Aorta (tissue), 5 donors: ENCODE results near the gene ME3. TPM values are rescaled to one million over a fixed set of nuclear protein-coding genes. Genes with fewer than 3 reads are reported as not detected.
A peak's percentile ranks its signal among the peaks of the same experiment; 100 is the strongest.
"Not testable (repeated sequence)": the region's sequence is repeated elsewhere in the genome, so short reads cannot be mapped to it uniquely, and the experiment has no call there.

Experiments
- ATAC-seq: fragments of 200-7000 bp; cut with Tn5 transposase; one replicate; pipeline ENCODE4 v1.9.1; 2022; ENCODE audit warnings: moderate library complexity; ENCODE audit not compliant: low FRiP score
- DNase-seq, 2 donors: peaks; one replicate each; pipeline ENCODE4 v3.0.0-alpha.2; 2020
- H3K27ac ChIP-seq, 2 donors: one replicate each; pipeline ENCODE4 v1.5.1; 2013; ENCODE audit warnings: low read length in 2 of 2, mild to moderate bottlenecking in 2 of 2, moderate library complexity in 2 of 2, control low read depth in 1 of 2, inconsistent platforms in 1 of 2, low read depth in 1 of 2
- H3K27me3 ChIP-seq, 2 donors: one replicate each; pipeline ENCODE4 v1.6.1; 2013; ENCODE audit warnings: control low read depth in 1 of 2, low read length in 1 of 2, mild to moderate bottlenecking in 1 of 2, moderate library complexity in 1 of 2; ENCODE audit not compliant: insufficient read depth in 2 of 2, control insufficient read depth in 1 of 2
- H3K36me3 ChIP-seq, 2 donors: one replicate each; pipeline ENCODE4 v1.6.1; 2013; ENCODE audit warnings: control low read depth in 1 of 2, low read length in 1 of 2, mild to moderate bottlenecking in 1 of 2; ENCODE audit not compliant: insufficient read depth in 2 of 2, control insufficient read depth in 1 of 2
- H3K4me1 ChIP-seq, 2 donors: one replicate each; pipeline ENCODE4 v1.6.1; 2013; ENCODE audit warnings: low read length in 2 of 2, control low read depth in 1 of 2, mild to moderate bottlenecking in 1 of 2, moderate library complexity in 1 of 2; ENCODE audit not compliant: insufficient read depth in 2 of 2, control insufficient read depth in 1 of 2
- H3K4me3 ChIP-seq, 2 donors: one replicate each; pipeline ENCODE4 v1.5.1; 2013; ENCODE audit warnings: low read length in 2 of 2, control low read depth in 1 of 2, mild to moderate bottlenecking in 1 of 2
- H3K9me3 ChIP-seq: one replicate; pipeline ENCODE4 v1.6.1; 2013; ENCODE audit warnings: mild to moderate bottlenecking, low read length; ENCODE audit not compliant: control insufficient read depth
- WGBS, 2 donors: extraction: QIAGEN DNeasy Blood & Tissue Kit; methylation state at CpG; one replicate each; pipeline ENCODE4 v1.1.7; 2013; 5-methylcytosine and 5-hydroxymethylcytosine counted together
- intact Hi-C, 2 donors: fragments of 100-400 bp; cut with DNase I; formaldehyde crosslinking; loops; one replicate each; pipeline versions ENCODE4 v1.14.2 to v1.15.0; 2022
- polyA plus RNA-seq, 2 donors: library from polyadenylated mRNA; stranded (reverse); fragments of 200-250 nt; gene quantifications; one replicate each; pipeline ENCODE4 v1.2.3, GENCODE V29; 2013
- total RNA-seq, 2 donors: library from RNA; stranded (reverse); fragmentation: NEBNext Ultra II Directional; extraction: Animal tissue kit (Norgen Biotek cat#: 25700); gene quantifications; one replicate each; pipeline ENCODE4 v1.2.1, GENCODE V29; 2021
- donor health status: healthy with polysubstance abuse.
- donor health status: Bipolar disorder and iron deficiency.
- donor health status: DM: no; HTN: no; CAD: no.
- donor health status: DM: no; HTN: no; CAD: no.
- donor health status: DM: yes; HTN: yes; CAD: no.

Gene ME3
- total and polyA plus RNA-seq, 4 donors = 9.5 to 41.0 (median 28.6) TPM

- Histone ChIP-seq H3K36me3 (peaks cover 0 to 1% of the 10 kb centered on the region in 2 donors), H3K27ac (no peak overlapping the region), H3K27me3 (no peaks in the 10 kb centered on the region), H3K4me3 (no peak overlapping the region), H3K4me1 (peaks cover 0 to 3% of the 10 kb centered on the region in 2 donors), H3K9me3 (no peaks in the 10 kb centered on the region)
- intact Hi-C loops = loop anchor here in 1 of 2 donors (10.0 kb wide), 1 partner anchor 95 kb away; no protein-coding TSS in a partner anchor
- no peak for DNase-seq
- ATAC-seq = no peak
- 69 to 76% methylated on average over 5 of the region's 5 CpGs for WGBS, 2 donors
These were observed 102.4 kb downstream of the ME3 start for GRCh38 chr11:86570020-86570419.

DNA sequence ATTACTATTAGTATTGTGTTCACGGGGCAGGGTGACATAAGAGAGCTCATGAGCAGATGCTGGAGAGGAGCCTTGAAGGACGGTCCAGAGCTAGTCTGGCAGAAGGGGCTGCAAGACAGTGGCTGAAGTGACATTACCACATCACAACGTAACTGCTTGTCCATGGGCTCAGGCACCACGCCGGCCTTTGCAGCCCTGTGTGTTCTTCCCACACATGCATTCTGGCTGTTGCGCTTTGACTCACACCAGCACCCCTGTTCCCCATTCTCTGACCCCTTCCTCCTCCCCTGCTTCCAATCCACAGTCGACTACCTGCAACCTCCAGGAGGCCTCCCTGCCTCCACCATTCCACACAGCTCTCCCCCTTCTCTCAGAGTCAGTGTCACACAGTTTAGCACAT lies 103.3 kb downstream of the ME3 start:
- DNase-seq = no peak
- Histone ChIP-seq H3K4me1 (peaks cover 0 to 3% of the 10 kb centered on the region in 2 donors), H3K27ac (no peak overlapping the region), H3K4me3 (no peak overlapping the region), H3K27me3 (no peaks in the 10 kb centered on the region), H3K9me3 (no peaks in the 10 kb centered on the region), H3K36me3 (peaks cover 0 to 1% of the 10 kb centered on the region in 2 donors)
- ATAC-seq = no peak
- intact Hi-C loops = no loop called here
- WGBS, 2 donors = 94% methylated on average over 7 of the region's 7 CpGs

DNA sequence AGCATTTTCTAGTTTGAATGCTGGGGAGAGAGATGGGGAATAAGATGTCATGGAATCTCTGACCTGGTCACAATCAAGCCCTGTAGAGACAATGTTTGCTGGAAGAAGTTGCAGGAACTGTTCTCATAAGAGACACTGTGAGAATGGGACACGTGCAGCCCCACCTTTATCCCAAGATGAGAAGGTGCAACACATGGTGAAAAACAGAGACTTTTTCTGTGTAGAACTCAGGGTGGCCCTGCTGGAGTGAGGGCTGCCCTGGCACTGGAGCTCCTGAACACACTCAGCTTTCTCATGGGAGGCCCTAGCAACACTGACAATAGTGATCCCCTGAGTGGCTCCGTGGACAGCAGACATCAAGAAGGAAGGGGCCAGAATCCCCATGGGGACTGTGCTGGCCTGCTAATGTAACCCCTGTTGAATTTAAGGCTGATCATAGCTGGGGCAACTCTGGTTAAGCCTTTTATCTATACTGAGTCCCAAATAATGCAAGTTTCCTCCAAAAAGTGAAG lies 106.6 kb downstream of the ME3 start:
- Histone ChIP-seq H3K27me3 (no peaks in the 10 kb centered on the region), H3K4me3 (no peak overlapping the region), H3K9me3 (no peaks in the 10 kb centered on the region), H3K27ac (no peak overlapping the region), H3K36me3 (no peaks in the 10 kb centered on the region), H3K4me1 (peaks cover 0 to 3% of the 10 kb centered on the region in 2 donors)
- ATAC-seq = no peak
- intact Hi-C loops = no loop called here
- DNase-seq = no peak
- WGBS, 2 donors = 54 to 67% methylated on average over 2 of the region's 2 CpGs

GRCh38 chr11:86565388-86565787 lies 107.0 kb downstream of the ME3 start:
- H3K4me3 ChIP-seq = no peak overlapping the region
- no peaks in the 10 kb centered on the region for H3K9me3 ChIP-seq
- H3K36me3 ChIP-seq = no peaks in the 10 kb centered on the region
- H3K27me3 ChIP-seq = no peaks in the 10 kb centered on the region
- intact Hi-C loops = no loop called here
- 97 to 100% methylated on average over 1 of the region's 1 CpG for WGBS, 2 donors
- no peak overlapping the region for H3K27ac ChIP-seq
- no peak for DNase-seq
- peaks cover 0 to 3% of the 10 kb centered on the region in 2 donors for H3K4me1 ChIP-seq
- ATAC-seq = no peak

DNA sequence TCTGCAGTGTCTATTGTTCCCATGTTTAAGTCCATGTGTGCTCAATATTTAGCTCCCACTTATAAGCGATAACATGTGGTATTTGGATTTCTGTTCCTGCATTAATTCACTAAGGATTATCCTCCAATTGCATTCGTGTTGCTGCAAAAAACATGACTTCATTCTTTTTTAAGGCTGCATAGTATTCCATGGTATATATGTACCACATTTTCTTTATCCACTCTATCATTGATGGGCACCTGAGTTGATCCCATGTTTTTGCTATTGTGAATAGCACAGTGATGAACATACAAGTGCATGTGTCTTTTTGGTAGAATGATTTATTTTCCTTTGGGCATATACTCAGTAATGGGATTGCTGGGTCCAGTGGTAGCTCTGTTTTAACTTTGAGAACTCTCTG lies 109.6 kb downstream of the ME3 start:
- H3K9me3 ChIP-seq, H3K4me1 ChIP-seq, H3K27ac ChIP-seq, DNase-seq, H3K4me3 ChIP-seq, intact Hi-C loops, H3K36me3 ChIP-seq, ATAC-seq, H3K27me3 ChIP-seq: not testable (repeated sequence)
- 86 to 93% methylated on average over 2 of the region's 2 CpGs for WGBS, 2 donors

DNA sequence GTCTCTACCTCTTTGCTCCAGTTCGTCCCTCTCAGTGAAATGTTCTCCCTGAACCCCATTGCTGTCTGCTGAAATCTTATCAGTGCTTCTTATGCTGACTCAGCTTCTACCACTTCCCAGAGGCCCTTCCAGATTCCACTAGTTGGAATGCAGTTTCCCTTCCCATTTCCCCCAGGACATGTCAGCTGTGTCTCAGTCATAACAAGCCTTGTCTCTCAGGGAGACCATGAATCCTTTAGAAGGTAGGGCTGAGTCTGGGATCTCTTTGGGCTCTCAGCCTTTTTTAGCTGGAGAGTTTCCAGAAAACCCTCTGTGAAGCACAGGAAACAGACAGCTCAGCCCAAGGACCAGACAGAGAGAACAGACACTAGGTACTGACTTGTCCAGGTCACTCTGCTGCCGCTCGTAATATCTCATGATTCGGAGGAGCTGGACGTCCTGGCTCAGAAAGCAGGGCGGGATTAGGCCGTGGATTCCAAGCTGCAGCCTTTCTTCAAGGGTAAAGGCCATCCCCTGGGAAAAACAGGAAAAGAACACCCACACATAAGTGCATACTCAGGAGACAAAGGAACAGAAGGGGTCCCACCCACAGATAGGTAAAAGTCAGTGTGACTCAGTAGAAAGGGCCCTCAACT lies 113.0 kb downstream of the ME3 start:
- Histone ChIP-seq H3K36me3 (peaks cover 0 to 3% of the 10 kb centered on the region in 2 donors), H3K27ac (no peak overlapping the region), H3K4me3 (no peak overlapping the region), H3K4me1 (no peaks in the 10 kb centered on the region), H3K9me3 (no peaks in the 10 kb centered on the region), H3K27me3 (no peaks in the 10 kb centered on the region)
- 64 to 70% methylated on average over 7 of the region's 7 CpGs for WGBS, 2 donors
- peak; percentile 29 for ATAC-seq
- intact Hi-C loops = no loop called here
- DNase-seq = no peak

DNA sequence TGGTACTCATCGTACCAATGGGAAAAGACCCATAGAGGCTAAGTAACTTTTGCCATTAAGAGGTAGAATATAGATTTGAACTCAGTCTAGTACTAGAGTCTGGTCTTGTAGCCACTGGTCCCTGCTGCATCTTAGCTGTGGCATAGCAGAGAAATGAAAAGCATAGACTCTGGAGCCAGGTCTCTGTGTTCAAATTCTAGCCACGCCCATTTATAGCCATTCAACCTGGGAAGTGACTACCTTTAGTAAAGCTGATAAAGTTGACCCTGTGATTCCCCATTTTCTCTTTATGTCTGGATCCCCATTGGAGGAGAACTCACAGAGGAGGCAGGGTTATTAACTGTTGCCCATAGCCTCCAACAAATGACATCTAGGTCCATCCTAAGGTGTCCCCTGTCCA lies 113.6 kb downstream of the ME3 start:
- 96% methylated on average over 2 of the region's 2 CpGs for WGBS, 2 donors
- Histone ChIP-seq H3K4me1 (no peaks in the 10 kb centered on the region), H3K36me3 (peaks cover 0 to 3% of the 10 kb centered on the region in 2 donors), H3K27ac (no peak overlapping the region), H3K4me3 (no peak overlapping the region), H3K9me3 (no peaks in the 10 kb centered on the region), H3K27me3 (no peaks in the 10 kb centered on the region)
- ATAC-seq (no peak), DNase-seq (no peak)
- intact Hi-C loops = no loop called here

GRCh38 chr11:86558207-86558606 lies 114.2 kb downstream of the ME3 start:
- no peaks in the 10 kb centered on the region for H3K4me1 ChIP-seq
- H3K9me3 ChIP-seq = no peaks in the 10 kb centered on the region
- ATAC-seq = peak; percentile 61
- WGBS, 2 donors = 54 to 58% methylated on average over 1 of the region's 1 CpG
- no peak overlapping the region for H3K27ac ChIP-seq
- no peak overlapping the region for H3K4me3 ChIP-seq
- intact Hi-C loops = no loop called here
- no peaks in the 10 kb centered on the region for H3K27me3 ChIP-seq
- DNase-seq = no peak
- H3K36me3 ChIP-seq = peaks cover 0 to 3% of the 10 kb centered on the region in 2 donors

DNA sequence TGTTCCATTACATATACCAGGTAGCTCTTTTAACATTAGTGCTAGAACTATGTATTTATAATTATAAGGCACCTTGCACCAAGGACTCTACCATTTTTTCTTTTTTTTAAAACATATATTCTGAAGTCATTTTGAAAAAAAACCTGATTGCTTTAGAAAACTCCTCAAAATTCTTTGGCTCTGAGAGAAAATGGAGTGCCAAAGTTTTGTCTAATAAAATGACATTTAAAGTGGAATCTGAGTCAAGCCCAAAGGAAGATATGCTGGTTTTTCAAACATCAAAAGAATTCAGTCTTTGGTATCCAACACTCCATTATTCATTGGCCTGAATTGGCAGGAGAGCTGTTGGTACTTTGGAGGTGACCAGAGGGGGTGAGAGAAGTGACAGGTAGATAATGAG lies 116.5 kb downstream of the ME3 start:
- no peaks in the 10 kb centered on the region for H3K9me3 ChIP-seq
- no peak for DNase-seq
- H3K27me3 ChIP-seq = no peaks in the 10 kb centered on the region
- H3K4me1 ChIP-seq = peaks cover 2 to 5% of the 10 kb centered on the region in 2 donors
- no peak overlapping the region for H3K4me3 ChIP-seq
- intact Hi-C loops = no loop called here
- H3K27ac ChIP-seq = no peak overlapping the region
- H3K36me3 ChIP-seq = peaks cover 0 to 3% of the 10 kb centered on the region in 2 donors
- ATAC-seq = no peak
